Glomerular visceral epithelial cell (primary cell): ENCODE measurements around the gene GLG1.
A peak's percentile ranks its signal among the peaks of the same experiment; 100 is the strongest.

Experiments
- DNase-seq: peaks from one replicate; pipeline ENCODE4 v3.0.0-alpha.2; 2016; ENCODE audit errors: extremely low spot score

Gene GLG1

GRCh38 chr16:74474416-74474815 lies 132.5 kb downstream of the GLG1 start:
- no peak for DNase-seq

GRCh38 chr16:74472540-74472939 lies 134.4 kb downstream of the GLG1 start:
- no peak for DNase-seq

GRCh38 chr16:74472010-74472409 lies 134.9 kb downstream of the GLG1 start:
- no peak for DNase-seq

GRCh38 chr16:74469946-74470478 lies 136.9 kb downstream of the GLG1 start:
- DNase-seq, result no peak

- DNase-seq, result no peak
These were observed 137.9 kb downstream of the GLG1 start for GRCh38 chr16:74468807-74469525.

GRCh38 chr16:74466872-74467271 lies 140.0 kb downstream of the GLG1 start:
- no peak for DNase-seq

- no peak for DNase-seq
These were observed 140.8 kb downstream of the GLG1 start for GRCh38 chr16:74465851-74466685.

GRCh38 chr16:74465281-74465680 lies 141.6 kb downstream of the GLG1 start:
- DNase-seq, result no peak

GRCh38 chr16:74463888-74464287 lies 143.0 kb downstream of the GLG1 start:
- no peak for DNase-seq

- DNase-seq, result peak; percentile 18
These were observed 144.6 kb downstream of the GLG1 start for GRCh38 chr16:74462361-74462760.

GRCh38 chr16:74461826-74462225 lies 145.1 kb downstream of the GLG1 start:
- no peak for DNase-seq

GRCh38 chr16:74460542-74460941 lies 146.4 kb downstream of the GLG1 start:
- DNase-seq, result no peak

- DNase-seq, result no peak
These were observed 150.7 kb downstream of the GLG1 start for GRCh38 chr16:74456290-74456625.

- peak; percentile 29 for DNase-seq
These were observed 151.2 kb downstream of the GLG1 start for GRCh38 chr16:74455619-74456289.

- peak; percentile 54 for DNase-seq
These were observed 151.7 kb downstream of the GLG1 start for GRCh38 chr16:74455213-74455612.

- peak; percentile 89 for DNase-seq
These were observed 154.8 kb downstream of the GLG1 start for GRCh38 chr16:74451951-74452758.

- DNase-seq, result no peak
These were observed 155.8 kb downstream of the GLG1 start for GRCh38 chr16:74450967-74451760.

GRCh38 chr16:74450236-74450635 lies 156.7 kb downstream of the GLG1 start:
- no peak for DNase-seq

GRCh38 chr16:74449470-74449869 lies 157.4 kb downstream of the GLG1 start:
- peak; percentile 59 for DNase-seq

GRCh38 chr16:74448990-74449389 lies 157.9 kb downstream of the GLG1 start:
- peak; percentile 83 for DNase-seq

GRCh38 chr16:74447578-74447977 lies 159.3 kb downstream of the GLG1 start:
- DNase-seq, result no peak
